Renal pelvis (tissue), 12 donors: ENCODE measurements around the gene GOLGA8T. TPM values are rescaled to one million over a fixed set of nuclear protein-coding genes. Genes with fewer than 3 reads are reported as not detected.
"Not testable (repeated sequence)": the region's sequence is repeated elsewhere in the genome, so short reads cannot be mapped to it uniquely, and the experiment has no call there.

Source experiments
- DNase-seq: peaks from one replicate; pipeline ENCODE4 v3.0.0-alpha.2; 2013
- long read RNA-seq, 16 experiments: transcript quantifications; one replicate each; lab custom pipeline, GENCODE V29; 2026
- polyA plus RNA-seq, 3 donors: library from polyadenylated mRNA; unstranded; fragments of 120-200 nt; gene quantifications; one replicate each; pipeline ENCODE4 v1.2.1, GENCODE V29; 2013; ENCODE audit not compliant: insufficient read length in 3 of 3

Gene GOLGA8T, protein sequence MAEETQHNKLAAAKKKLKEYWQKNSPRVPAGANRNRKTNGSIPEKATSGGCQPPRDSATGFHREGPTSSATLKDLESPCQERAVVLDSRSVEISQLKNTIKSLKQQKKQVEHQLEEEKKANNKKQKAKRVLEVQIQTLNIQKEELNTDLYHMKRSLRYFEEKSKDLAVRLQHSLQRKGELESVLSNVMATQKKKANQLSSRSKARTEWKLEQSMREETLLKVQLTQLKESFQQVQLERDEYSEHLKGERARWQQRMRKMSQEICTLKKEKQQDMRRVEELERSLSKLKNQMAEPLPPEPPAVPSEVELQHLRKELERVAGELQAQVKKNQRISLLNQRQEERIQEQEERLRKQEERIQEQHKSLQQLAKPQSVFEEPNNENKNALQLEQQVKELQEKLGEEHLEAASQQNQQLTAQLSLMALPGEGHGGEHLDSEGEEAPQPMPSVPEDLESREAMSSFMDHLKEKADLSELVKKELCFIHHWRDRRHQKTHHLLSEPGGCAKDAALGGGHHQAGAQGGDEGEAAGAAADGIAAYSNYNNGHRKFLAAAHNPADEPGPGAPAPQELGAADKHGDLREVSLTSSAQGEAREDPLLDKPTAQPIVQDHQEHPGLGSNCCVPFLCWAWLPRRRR
- under 1 TPM in 1 of 3 donors, not detected in 2; 0.71 TPM for polyA plus RNA-seq
- long read RNA-seq, donor 1: 0 reads
- long read RNA-seq, donor 2: 0 reads
- long read RNA-seq, donor 3: 0 reads
- long read RNA-seq, donor 4: 0 reads
- long read RNA-seq, donor 5: 0 reads
- long read RNA-seq, donor 6: 0 reads
- long read RNA-seq, donor 7: 0 reads
- long read RNA-seq, donor 8: 0 reads
- long read RNA-seq, donor 9: 0 reads
- long read RNA-seq, donor 10: 0 reads
- long read RNA-seq, donor 11: 0 reads
- long read RNA-seq, donor 12: 0 reads
- long read RNA-seq, donor 13: 0 reads
- long read RNA-seq, donor 14: 0 reads
- long read RNA-seq, donor 15: 0 reads
- long read RNA-seq, donor 16: 0 reads

DNA sequence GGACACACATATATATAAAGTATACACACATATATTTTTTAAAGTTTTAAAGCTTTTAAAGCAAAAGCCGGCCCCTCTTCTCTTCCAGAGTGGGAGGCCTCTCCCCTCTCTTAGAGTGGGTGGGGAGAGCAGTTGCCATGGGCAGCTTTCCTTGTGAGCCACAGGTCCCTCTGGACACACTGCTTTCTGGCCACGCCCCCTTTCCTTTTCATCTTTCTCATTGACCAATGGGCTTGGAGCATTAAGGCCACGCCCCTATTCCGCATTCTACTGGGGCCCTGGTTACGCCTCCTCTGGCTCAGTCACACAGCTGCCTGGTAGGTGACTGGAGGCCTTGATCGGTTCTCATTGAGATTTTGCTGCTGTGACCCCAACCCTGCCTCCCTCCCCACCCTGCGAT is at the start of gene GOLGA8T:
Gene GOLGA8T (plus strand): TSS at position 301 of the 400 bp plus-strand sequence. CDS start 98 bp downstream, at position 399.
- not testable (repeated sequence) for DNase-seq

DNA sequence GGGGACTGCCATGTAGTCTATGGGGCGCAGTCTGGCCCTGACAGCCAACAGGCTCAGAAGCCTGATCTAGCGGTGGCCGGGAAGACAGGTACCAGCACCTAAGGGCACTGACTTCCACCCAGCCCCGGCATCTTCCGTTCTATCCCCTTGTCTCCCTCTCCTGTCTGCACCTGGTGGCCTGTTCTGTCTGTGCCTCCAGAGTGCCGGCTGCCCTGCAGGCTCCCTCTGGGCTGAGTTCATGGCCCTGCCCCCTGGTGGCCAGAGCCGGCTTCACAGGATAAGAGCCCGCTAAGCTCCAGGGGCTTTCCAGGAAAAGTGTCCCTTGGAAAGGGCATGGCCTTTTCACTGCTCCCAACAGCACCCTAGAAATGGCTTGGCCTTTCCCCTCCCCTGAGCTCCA is 37.0 kb upstream of the GOLGA8T start:
- DNase-seq: not testable (repeated sequence)

DNA sequence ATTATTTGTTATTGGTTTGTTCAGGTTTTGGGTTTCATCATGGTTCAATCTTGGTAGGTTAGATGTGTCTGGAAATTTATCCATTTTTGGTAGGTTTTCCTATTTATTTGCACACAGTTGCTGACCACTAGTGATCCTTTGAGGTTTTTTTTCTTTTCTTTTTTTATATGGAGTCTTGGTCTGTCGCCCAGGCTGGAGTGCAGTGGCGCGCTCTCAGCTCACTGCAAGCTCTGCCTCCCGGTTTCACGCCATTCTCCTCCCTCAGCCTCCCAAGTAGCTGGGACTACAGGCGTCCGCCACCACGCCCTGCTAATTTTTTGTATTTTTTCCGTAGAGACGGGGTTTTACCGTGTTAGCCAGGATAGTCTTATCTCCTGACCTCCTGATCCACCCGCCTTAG is 32.0 kb upstream of the GOLGA8T start:
- DNase-seq: not testable (repeated sequence)

DNA sequence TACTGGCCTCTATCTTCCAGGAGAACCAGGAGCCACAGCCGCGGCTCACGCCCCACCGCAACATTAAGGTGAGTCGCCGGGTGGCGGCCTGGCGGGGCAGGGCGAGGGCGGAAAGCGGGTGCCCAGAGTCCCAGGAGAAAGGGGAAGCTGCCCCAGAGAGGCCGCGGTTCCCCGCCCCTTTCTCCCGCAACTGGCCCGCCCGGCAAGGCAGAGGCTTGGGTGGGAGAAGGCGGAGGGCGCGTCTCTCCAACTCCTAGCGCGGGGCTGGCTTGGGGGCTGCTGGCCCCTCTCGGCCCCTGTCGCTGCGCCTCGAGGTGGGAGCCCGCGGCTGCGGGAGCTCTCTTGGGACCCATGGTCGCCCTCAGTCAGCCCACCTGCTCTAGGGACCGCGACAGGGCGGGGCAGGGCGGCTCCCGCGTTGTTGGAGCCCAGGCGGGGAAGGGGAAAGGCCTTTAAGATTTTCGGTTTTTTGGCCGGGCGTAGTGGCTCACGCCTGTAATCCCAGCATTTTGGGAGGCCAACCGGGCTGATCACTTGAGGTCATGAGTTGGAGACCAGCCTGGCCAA is 30.8 kb upstream of the GOLGA8T start:
- DNase-seq: not testable (repeated sequence)

DNA sequence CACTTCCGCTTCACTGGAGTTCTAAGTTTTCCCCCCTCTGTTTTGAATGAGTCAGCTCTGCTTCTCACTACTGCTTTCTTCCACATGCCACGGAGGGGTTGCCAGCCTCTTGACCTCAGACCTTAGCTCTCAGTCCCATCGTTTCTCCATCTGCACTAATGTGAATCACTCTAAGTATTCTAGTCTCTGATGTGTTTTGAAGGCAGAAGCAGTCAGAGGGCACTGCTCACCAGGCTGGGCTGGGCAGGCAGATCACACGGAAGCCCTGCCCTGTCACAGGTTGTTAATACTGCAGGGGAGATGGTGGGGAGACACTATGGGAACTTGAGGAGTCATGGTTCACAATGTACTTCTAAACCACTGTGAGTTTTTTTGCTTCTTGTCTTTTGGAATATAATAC is 24.3 kb upstream of the GOLGA8T start:
- not testable (repeated sequence) for DNase-seq

DNA sequence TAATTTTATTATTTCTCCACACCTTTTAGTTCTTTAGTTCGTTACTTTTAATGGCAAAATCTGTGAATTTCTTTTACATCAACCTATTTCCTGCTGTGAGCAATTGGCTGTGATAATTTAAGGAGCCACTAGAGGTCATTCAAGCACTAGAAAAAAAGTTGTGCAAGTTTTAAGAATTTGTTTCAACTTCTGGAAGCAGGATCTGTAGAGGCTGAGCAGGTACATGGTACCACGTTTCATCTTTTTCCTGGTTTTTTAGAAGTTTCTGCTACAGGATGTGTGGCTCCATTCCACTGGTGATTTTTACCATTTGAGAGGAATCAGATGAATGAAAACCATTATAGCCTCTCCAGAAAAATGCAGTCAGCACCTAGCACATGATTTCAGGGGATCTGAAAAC is 4.8 kb upstream of the GOLGA8T start:
- DNase-seq: not testable (repeated sequence)

DNA sequence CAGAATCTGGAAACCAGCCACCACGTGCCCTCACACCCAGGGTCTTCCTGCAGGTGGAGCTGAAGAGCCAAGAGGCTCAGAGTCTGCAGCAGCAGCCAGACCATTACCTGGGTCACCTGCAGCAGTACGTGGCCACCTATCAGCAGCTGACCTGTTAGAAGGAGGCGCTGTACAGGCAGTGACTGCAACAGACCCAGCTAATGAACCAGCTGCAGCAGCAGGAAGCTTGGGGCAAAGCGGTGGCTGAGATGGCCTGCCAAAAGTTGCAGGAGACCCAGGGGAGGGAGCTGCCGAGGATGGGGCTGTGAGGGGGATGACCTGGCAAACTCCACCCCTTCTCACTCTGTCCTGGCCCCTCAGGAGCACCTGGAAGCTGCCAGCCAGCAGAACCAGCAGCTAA is 8.4 kb downstream of the GOLGA8T start:
- DNase-seq: not testable (repeated sequence)

DNA sequence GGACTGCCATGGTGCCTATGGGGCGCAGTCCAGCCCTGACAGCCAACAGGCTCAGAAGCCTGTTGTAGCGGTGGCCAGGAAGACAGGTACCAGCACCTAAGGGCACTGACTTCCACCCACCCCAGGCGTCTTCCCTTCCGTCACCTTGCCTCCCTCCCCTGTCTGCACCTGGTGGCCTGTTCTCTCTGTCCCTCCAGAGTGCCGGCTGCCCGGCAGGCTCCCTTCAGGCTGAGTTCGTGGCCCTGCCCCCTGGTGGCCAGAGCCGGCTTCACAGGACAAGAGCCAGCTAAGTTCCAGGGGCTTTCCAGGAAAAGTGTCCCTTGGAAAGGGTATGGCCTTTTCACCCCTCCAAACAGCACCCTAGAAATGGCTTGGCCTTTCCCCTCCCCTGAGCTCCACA is 15.0 kb downstream of the GOLGA8T start:
- not testable (repeated sequence) for DNase-seq

DNA sequence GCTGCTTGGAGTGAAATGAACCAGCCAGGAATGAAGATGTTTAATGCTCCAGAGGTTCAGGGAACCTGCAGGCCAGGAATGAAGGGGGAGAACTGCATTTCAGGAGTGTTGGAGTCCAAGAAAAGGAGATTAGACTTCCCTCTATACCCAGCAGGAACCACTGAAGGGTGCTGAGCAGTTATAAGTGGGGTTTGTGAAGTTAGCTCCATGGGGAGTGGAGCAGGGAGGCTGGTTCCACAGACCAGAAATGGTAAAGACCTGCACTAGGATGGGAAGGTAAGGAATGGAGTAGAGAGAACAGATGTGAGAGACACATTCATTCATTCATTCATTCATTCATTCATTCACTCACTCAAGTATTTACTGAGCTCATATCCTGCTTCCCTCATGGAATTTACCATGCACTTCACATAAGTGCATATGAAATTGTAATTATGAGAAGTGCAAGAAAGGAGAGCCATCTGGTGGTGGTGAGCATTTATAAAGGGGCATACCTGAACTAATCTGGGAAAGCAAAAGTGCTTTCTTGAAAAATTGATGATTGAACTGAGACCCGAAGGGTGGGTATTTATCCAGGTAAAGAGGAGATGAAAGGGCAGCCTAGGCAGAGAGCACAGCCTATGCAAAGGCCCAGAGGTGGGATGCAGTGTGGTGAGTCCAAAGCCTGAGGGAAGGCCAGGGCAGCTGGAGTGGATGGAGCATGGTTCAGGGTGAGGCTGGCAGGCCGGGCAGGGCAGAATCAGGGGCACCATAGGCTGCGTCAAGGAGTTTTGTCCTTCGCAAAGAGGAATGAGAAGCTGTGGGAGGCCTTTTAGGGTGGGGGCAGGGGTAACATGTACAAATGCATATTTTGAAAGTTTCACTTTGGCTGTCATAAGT is 27.9 kb downstream of the GOLGA8T start:
- DNase-seq: not testable (repeated sequence)

DNA sequence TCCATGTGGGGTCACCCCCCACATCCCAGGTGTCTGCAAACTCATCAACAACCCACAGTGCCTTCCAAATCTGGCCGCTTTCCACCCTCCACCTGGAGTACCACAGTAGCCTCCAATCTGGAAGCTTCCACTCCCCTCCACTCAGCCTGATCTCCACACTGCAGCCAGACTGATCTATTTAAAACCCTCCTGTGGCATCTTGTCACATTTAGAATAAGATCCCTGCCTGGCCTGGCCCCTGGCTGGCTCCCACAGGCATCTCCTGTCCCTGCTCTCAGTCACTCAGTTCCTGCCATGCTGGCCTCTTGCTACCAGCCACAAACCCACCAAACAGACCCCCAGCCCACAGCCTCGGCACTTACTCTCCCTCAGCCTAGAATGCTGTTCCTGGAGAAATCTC is 28.9 kb downstream of the GOLGA8T start:
- not testable (repeated sequence) for DNase-seq

DNA sequence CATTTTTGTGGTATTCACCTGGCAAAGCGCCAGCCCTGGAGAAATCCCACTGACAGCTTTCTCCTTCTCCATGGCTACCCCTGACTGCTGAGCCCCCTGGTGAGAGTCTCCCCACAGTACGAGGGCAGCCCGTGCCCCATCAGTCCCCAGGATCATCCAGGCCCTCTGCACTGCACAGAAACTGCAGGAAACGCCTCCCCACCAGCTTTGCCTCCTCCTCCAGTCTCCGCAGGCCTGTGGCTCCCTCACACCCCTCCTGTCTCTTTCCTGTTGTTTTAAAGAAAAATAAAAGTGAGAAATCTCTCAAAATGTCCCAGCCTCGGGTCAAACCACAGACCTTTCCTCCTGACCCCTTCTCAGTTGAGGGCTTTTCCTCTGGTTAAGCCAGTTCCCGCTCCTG is 29.4 kb downstream of the GOLGA8T start:
- not testable (repeated sequence) for DNase-seq

DNA sequence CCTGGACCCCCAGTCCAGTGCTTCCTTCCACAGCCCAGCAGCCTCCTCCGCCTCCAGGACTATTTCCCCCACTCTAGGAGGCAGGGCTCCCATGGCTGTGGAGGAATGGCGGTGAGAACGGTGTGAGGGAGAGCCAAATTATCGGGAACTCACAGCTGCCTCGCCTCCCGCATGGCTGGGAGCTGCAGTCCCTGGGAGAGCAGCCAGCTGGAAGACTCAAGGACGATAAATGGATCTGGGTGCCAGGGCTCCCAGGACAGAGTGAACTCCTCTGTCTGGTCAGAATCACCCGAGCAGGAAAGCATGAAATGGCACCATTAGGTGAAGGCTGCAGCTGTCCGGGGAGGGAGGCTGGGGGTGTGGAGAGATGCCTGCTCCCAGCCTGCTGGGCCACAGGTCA is 32.6 kb downstream of the GOLGA8T start:
- DNase-seq: not testable (repeated sequence)

DNA sequence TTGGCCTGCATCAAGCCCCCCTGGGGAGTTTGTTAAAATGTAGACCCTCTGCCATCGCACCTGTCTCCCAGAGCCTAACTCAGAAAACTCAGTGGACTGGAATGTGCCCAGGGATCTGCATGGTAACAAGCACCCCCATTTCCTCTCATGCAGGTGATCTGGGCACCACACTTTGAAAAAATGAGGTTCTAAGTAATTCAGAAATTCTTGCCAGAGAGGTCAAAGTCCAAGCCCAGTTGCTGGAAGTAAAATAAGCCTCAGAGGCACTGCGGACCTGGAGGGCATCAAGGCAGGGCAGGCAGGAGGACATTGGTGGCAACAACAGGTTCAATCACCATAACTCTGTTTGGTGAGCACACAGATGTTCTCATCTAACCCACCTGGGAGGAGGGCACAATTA is 33.0 kb downstream of the GOLGA8T start:
- not testable (repeated sequence) for DNase-seq

DNA sequence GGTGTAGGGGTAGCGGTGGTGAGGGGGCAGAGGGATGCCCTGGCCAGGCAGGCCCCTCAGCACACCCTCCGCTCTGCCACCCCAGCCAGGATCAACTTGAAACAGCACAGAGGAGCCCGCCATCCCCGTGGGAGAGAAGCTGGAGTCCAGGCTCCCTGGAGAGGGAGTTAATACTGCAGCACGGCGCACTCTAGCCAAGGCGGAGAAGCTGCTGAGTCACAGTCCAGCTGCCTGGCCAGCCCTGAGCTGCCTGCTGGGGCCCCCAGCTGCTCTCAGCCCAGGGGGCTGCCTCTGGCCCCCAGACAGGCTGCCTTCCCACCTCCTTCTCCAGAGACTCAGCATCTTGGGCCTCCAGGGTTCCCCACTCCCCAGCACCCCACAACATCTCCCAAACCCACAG is 36.6 kb downstream of the GOLGA8T start:
- DNase-seq: not testable (repeated sequence)

DNA sequence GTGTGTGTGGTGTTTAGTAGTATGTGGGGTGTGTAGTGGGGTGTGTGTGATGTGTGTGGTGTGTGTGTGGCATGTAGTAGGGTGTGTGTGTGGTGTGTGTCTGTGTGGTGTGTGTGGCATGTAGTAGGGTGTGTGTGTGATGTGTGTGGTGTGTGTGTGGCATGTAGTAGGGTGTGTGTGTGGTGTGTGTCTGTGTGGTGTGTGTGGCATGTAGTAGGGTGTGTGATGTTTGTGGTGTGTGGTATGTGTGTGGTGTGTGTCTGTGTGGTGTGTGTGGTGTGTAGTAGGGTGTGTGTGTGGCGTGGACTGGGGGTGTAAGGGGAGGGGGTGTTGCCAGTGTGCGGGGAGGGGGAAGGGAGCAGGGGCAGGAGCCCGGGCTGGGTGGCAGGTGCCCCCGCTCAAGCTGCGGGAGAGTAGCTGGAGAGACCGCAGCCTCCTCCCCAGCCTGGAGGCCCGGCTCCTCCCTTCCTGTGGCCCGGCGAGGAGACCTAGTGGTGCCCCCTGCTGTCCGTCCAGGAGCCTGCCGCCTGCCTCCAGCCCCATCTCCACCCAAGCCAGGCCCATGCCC is 38.3 kb downstream of the GOLGA8T start:
- DNase-seq: not testable (repeated sequence)

DNA sequence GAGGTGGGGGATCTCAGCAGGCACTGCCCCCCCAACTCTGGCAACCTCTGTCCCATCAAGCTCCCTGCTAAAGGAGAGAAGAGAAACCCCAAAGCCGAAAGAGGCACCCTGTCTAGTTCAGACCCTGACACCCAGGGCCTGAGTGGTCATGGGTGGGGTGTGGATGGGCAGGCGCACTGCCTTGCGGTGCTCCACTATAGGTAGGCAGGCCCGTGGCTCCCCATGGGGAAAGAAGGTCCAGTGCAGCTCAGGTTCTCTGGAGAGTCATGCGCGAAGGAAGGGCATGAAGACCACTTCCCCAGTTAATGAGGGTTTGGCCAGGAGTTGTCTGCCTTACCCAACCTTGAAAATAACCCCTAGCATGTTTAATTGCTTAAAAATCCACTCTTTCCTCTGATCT is 40.4 kb downstream of the GOLGA8T start:
- DNase-seq: not testable (repeated sequence)

DNA sequence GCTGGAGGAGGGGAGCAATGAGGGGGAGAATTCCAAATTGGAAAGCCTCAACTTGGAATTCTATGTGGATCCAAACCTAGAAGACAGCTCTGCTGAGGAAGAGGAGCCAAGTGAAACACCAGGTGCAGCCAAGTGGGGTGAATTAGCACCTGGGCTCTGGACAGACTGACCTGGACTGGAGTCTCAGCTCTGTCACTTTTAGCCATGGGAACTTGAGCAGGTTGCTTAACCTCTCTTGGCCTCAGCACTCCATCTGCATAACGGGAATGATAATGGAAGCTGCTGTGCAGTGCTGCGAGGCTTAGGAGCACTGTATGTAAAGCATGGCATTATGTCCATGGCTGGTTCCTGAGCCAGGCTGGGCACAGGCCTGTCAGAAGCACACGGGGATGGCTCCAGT is 41.8 kb downstream of the GOLGA8T start:
- DNase-seq: not testable (repeated sequence)

DNA sequence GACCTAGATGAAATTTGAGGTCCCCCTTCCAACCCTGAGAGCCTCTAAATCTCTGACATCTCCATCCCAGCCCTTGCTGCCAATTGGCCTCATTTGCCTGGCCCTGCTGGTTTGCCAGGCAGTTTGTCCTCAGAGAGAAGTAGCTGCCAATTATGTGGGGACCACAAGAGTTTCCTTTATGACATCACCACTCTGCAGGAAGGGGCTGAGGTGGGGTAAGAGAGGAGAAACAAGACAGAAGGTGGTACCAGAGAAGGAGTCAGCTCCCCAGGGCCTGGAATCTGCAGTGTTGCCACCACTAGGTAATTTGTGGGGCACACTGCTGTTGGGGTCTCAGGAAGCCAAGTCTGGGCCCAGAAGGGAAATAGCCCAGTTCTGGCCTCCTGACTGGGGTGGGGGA is 45.0 kb downstream of the GOLGA8T start:
- DNase-seq: not testable (repeated sequence)

DNA sequence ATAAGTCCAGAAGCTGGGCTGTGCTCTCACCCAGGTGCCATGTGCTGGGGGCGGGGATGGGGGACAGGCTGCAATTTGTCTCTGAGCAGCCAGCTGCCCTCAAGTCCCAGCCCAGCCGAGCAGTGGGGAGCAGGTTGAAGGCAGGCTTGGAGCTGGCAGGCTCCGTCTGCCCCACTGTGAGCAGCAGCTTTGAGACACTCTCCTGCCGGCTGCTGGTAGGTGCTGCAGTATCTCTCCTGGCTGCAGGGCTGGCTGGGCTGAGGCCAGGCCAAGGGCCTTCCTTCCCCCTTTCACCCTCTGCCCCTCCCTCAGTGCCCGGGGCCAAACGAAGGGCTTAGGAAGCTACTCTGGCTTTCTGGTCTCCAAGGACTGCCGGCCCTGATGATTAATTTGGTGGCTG is 50.6 kb downstream of the GOLGA8T start:
- not testable (repeated sequence) for DNase-seq

DNA sequence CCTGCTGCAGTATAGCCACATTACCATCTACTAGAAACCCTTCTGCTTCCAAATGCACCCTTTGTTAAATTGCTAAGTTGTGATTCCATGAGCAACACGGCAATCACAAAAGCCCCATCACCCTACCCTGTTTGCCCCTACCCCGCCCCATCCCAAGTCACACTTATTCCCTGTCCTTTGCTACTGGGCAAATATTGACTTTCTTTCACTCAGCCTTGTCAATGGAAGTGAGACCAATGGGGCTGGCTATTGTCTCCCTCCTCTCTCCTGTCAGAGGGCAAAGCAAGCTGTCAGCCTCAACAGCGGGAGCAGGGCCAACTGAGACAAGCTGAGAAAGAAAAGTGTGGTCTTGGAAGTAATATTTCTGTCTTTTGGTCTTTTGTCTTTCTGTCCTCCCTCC is 52.6 kb downstream of the GOLGA8T start:
- DNase-seq: not testable (repeated sequence)

DNA sequence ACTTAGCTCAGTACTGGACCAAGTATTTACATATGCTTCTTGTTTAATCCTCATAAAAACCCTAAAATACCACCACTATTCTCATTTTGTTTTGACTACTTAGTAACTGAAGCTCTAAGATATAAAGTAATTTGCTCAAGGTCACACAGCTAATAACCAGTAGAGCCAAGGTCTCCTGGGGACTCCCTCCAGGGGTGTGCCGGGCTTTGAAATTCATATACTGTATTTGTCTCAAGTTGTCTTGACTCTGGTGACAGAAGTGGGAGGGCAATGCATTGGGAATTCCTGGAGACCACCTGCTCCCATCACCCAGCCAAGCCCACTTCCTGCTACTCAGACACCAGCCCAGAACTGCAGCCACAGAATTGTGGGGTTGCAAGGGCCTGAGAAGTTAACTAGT is 54.9 kb downstream of the GOLGA8T start:
- not testable (repeated sequence) for DNase-seq
